ENCODE data around the gene KBTBD13.

DNA sequence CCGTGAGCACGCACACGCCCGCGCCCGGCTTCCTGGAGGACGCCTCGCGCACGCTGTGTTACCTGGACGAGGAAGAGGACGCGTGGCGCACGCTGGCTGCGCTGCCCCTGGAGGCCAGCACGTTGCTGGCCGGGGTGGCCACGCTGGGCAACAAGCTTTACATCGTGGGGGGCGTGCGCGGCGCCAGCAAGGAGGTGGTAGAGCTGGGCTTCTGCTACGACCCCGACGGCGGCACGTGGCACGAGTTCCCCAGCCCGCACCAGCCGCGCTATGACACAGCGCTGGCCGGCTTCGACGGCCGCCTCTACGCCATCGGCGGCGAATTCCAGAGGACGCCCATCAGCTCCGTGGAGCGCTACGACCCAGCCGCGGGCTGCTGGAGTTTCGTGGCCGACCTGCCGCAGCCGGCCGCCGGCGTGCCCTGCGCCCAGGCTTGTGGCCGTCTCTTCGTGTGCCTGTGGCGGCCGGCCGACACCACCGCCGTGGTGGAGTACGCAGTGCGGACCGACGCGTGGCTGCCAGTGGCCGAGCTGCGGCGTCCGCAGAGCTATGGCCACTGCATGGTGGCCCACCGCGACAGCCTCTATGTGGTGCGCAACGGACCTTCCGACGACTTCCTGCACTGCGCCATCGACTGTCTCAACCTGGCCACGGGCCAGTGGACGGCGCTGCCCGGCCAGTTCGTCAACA, 890 bp downstream of the KBTBD13 start:
- TF ChIP-seq POLR2A (IDR thresholded peaks at IDR 0.05) (no peak), CTCF (IDR thresholded peaks at IDR 0.05) (no peak)

Data from Peyer's patch (tissue), 4 donors.